Stomach (tissue), 9 donors: ENCODE measurements around the gene PRRT4. TPM values are rescaled to one million over a fixed set of nuclear protein-coding genes. Genes with fewer than 3 reads are reported as not detected.

ENCODE experiments used
- DNase-seq, 2 donors: peaks; one replicate each; pipeline versions ENCODE4 v3.0.0 to v3.0.0-alpha.2; 2013 to 2019
- H3K27ac ChIP-seq, 5 donors: fragments of 200-600 bp in 4 of 5; sonication (generic) in 4 of 5; one replicate each; pipeline ENCODE4 v1.5.1; 2013 to 2019; ENCODE audit warnings: mild to moderate bottlenecking in 1 of 5, moderate library complexity in 1 of 5
- H3K27me3 ChIP-seq, 3 donors: fragments of 200-600 bp; sonication (generic); one replicate each; pipeline ENCODE4 v1.5.1; 2017 to 2019; ENCODE audit warnings: mixed run types in 1 of 3
- H3K36me3 ChIP-seq, 4 donors: fragments of 200-600 bp; sonication (generic); 1 replicate in 3 of 4; 2 replicates in 1 of 4; pipeline ENCODE4 v1.5.1; 2016 to 2019
- H3K4me1 ChIP-seq, 4 donors: fragments of 200-600 bp; sonication (generic); one replicate each; pipeline ENCODE4 v1.5.1; 2016 to 2019
- H3K4me3 ChIP-seq, 4 donors: fragments of 200-600 bp; sonication (generic) in 3 of 4; one replicate each; pipeline ENCODE4 v1.5.1; 2016 to 2019; ENCODE audit warnings: mild to moderate bottlenecking in 1 of 4
- H3K9me3 ChIP-seq, 4 donors: fragments of 200-600 bp; sonication (generic); one replicate each; pipeline ENCODE4 v1.5.1; 2016 to 2019
- EP300 ChIP-seq: sonication (generic); formaldehyde crosslinking; IDR thresholded peaks from one replicate; pipeline ENCODE4 v1.6.1; 2017; ENCODE audit warnings: antibody characterized with exemption
- POLR2A ChIP-seq, 4 donors: fragments of 450-650 bp; IDR thresholded peaks; one replicate each; pipeline ENCODE4 v1.6.1; 2016; ENCODE audit warnings: antibody characterized with exemption in 4 of 4, control low read depth in 2 of 4, mild to moderate bottlenecking in 1 of 4, moderate library complexity in 1 of 4
- POLR2AphosphoS5 ChIP-seq, 3 donors: sonication (generic); formaldehyde crosslinking; IDR thresholded peaks; one replicate each; pipeline ENCODE4 v1.6.1; 2016; ENCODE audit warnings: antibody characterized with exemption in 3 of 3
- WGBS, 5 donors: extraction: QIAGEN DNeasy Blood & Tissue Kit in 3 of 5; methylation state at CpG; one replicate each; pipeline versions ENCODE4 v1.1.5 to v1.1.7; 2013 to 2018; 5-methylcytosine and 5-hydroxymethylcytosine counted together
- intact Hi-C: fragments of 100-400 bp; cut with DNase I; formaldehyde crosslinking; loops from one replicate; pipeline ENCODE4 v1.15.1; 2023; ENCODE audit warnings: low total_unique reads
- polyA plus RNA-seq, 3 donors: library from polyadenylated mRNA; stranded (reverse); fragments of 200-250 nt; gene quantifications; one replicate each; pipeline ENCODE4 v1.2.3, GENCODE V29; 2013
- total RNA-seq, 5 donors: library from RNA; depleted of rRNA; stranded (reverse); fragments of >200 nt; gene quantifications; one replicate each; pipeline versions ENCODE4 v1.1.0 to v1.2.3, GENCODE V29; 2014 to 2016
- TF ChIP-seq, protein P1 (sequence below), 7 experiments: fragments of 450-650 bp in 4 of 7; fragments of 200-600 bp in 3 of 7; sonication (generic) in 3 of 7; IDR thresholded peaks; one replicate each; pipeline ENCODE4 v1.5.1; 2016 to 2019; ENCODE audit warnings: antibody characterized with exemption in 7 of 7, control low read depth in 2 of 7, mild to moderate bottlenecking in 1 of 7
- donor health status: healthy with polysubstance abuse.
- donor health status: Bipolar disorder and iron deficiency.
- donor health status: healthy.

PRRT4 gene
- total and polyA plus RNA-seq, 8 donors, result 0.12 to 1.2 TPM; not detected in 6

DNA sequence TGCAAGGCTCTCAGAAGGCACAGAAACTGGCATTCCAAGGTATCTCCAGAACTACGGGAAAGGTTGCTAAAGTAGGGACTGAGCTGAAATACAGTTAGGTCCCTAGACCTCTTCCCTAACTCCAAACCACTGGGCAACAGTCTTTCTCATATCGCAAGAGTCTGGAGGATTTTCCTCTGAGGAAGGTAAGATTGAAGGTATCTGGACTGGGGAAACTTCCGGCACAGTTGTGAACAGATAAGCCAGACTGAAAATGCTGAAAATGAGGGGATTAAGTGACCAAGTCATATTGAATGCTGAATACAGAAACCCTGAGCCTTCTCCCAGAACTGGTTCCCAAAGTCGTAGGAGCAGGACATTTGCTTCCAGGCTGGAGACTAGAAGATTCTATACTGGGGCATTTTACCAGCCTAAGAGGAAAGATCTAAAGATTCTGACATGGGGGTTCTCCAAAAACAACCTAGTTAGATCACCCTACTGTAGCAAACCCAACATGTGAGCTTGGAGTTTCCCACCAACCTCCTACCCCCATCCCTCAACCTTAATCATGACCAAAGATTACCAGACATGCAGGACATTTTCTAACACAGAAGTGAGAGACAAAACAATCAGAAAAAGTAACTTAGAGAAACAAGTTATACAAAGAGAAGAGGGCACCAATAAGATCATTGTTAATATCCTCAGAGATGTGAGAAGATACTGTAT lies 2.8 kb upstream of the PRRT4 start:
- DNase-seq, result no peak
- intact Hi-C loops, result no loop called here
- 65 to 75% (median 74%) methylated on average over 4 of the region's 4 CpGs for WGBS, 5 donors
- Histone ChIP-seq H3K36me3 (no peaks in the 10 kb centered on the region), H3K4me1 (peaks cover 11 to 30% (median 20%) of the 10 kb centered on the region in 4 donors), H3K27me3 (peaks cover 0 to 65% (median 18%) of the 10 kb centered on the region in 3 donors), H3K27ac (no peak overlapping the region), H3K4me3 (no peak overlapping the region), H3K9me3 (no peaks in the 10 kb centered on the region)
- no peak for TF ChIP-seq POLR2AphosphoS5 (IDR thresholded peaks at IDR 0.05)
- TF ChIP-seq, protein P1, sequence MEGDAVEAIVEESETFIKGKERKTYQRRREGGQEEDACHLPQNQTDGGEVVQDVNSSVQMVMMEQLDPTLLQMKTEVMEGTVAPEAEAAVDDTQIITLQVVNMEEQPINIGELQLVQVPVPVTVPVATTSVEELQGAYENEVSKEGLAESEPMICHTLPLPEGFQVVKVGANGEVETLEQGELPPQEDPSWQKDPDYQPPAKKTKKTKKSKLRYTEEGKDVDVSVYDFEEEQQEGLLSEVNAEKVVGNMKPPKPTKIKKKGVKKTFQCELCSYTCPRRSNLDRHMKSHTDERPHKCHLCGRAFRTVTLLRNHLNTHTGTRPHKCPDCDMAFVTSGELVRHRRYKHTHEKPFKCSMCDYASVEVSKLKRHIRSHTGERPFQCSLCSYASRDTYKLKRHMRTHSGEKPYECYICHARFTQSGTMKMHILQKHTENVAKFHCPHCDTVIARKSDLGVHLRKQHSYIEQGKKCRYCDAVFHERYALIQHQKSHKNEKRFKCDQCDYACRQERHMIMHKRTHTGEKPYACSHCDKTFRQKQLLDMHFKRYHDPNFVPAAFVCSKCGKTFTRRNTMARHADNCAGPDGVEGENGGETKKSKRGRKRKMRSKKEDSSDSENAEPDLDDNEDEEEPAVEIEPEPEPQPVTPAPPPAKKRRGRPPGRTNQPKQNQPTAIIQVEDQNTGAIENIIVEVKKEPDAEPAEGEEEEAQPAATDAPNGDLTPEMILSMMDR (IDR thresholded peaks at IDR 0.05), result no peak
- no peak for TF ChIP-seq EP300
- no peak for TF ChIP-seq POLR2A (IDR thresholded peaks at IDR 0.05)

DNA sequence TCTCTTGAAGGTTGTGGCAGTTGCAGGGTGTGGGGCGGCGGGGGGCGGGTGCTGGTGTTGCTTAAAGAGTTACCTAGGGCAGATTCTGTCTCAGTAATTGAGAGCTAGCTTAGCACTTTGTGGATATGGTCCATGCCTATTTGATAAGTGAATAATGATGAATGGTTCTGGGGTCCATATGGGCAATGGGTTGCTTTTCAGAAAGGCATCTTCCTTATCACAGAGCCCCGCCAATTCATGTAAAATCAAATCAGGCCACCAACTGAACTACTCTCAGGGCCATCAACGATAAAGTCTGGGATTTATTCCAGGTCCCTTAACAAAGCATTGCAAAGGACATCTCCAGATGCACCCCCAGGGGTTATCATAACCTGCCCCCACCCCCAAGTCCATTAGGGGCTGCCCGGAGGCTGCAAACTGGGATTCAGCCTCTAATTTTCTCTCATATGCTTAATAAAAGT lies 1.8 kb upstream of the PRRT4 start:
- H3K27me3 ChIP-seq, result peaks cover 0 to 71% (median 18%) of the 10 kb centered on the region in 3 donors
- H3K4me3 ChIP-seq, result no peak overlapping the region
- TF ChIP-seq, protein P1 (IDR thresholded peaks at IDR 0.05), result no peak
- TF ChIP-seq POLR2AphosphoS5 (IDR thresholded peaks at IDR 0.05), result no peak
- no peak for TF ChIP-seq EP300
- DNase-seq, result no peak
- 75 to 87% (median 82%) methylated on average over 6 of the region's 6 CpGs for WGBS, 5 donors
- intact Hi-C loops, result no loop called here
- no peaks in the 10 kb centered on the region for H3K9me3 ChIP-seq
- peaks cover 11 to 30% (median 20%) of the 10 kb centered on the region in 4 donors for H3K4me1 ChIP-seq
- H3K27ac ChIP-seq, result no peak overlapping the region
- H3K36me3 ChIP-seq, result no peaks in the 10 kb centered on the region

DNA sequence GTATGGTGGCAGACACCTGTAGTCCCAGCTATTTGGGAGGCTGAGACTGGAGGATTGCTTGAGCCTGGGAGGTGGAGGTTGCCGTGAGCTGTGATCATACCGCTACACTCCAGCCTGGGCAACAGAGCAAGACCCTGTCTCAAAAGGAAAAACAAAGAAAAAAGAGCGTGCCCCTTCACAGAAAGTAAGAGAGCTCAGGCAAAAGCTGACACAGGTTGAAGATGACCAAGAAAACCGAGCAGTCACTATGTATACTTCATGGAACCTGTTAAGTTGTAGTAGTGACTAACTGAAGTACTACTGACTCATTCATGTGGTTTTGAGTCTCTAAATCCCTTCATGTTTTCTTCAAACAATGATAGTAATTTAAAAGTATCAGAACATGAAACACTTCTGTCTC lies 1.2 kb upstream of the PRRT4 start:
- WGBS, 5 donors, result 74 to 79% (median 77%) methylated on average over 4 of the region's 4 CpGs
- intact Hi-C loops, result no loop called here
- peaks cover 0 to 71% (median 18%) of the 10 kb centered on the region in 3 donors for H3K27me3 ChIP-seq
- no peak overlapping the region for H3K4me3 ChIP-seq
- no peak for TF ChIP-seq EP300
- no peak for TF ChIP-seq POLR2AphosphoS5 (IDR thresholded peaks at IDR 0.05)
- TF ChIP-seq POLR2A (IDR thresholded peaks at IDR 0.05), result no peak
- TF ChIP-seq, protein P1 (IDR thresholded peaks at IDR 0.05), result no peak
- no peak for DNase-seq
- H3K9me3 ChIP-seq, result no peaks in the 10 kb centered on the region
- peaks cover 11 to 30% (median 20%) of the 10 kb centered on the region in 4 donors for H3K4me1 ChIP-seq
- no peak overlapping the region for H3K27ac ChIP-seq
- no peaks in the 10 kb centered on the region for H3K36me3 ChIP-seq

DNA sequence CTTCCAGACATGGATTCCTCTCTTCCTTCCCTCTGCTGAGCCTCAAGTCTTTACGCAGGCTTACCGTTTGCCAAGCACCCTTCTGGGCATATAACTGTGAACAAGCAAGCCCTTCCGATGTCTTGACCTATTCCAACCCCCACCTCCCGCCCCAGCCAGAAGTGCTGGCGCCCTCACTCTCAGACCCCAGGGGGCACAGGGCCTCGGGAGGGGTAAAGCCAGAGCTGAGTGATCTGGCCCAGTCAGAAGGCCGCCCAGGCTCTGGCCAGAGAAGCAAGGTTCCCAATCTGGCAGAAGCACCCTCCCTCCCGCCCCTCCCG lies 1.2 kb downstream of the PRRT4 start:
- no peaks in the 10 kb centered on the region for H3K9me3 ChIP-seq
- 28 to 40% (median 30%) methylated on average over 7 to 9 of the region's 9 CpGs for WGBS, 5 donors
- H3K27ac ChIP-seq, result peak overlapping the region in 3 of 5 donors; percentile 11 to 68 (median 30)
- peaks cover 11 to 30% (median 20%) of the 10 kb centered on the region in 4 donors for H3K4me1 ChIP-seq
- no peak for DNase-seq
- peak overlapping the region; percentile 57 to 75 (median 60) for H3K4me3 ChIP-seq
- H3K36me3 ChIP-seq, result no peaks in the 10 kb centered on the region
- intact Hi-C loops, result no loop called here
- peaks cover 0 to 57% (median 18%) of the 10 kb centered on the region in 3 donors for H3K27me3 ChIP-seq
- TF ChIP-seq POLR2AphosphoS5 (IDR thresholded peaks at IDR 0.05) (no peak), EP300 (no peak), POLR2A (IDR thresholded peaks at IDR 0.05) (no peak)
- TF ChIP-seq, protein P1 (IDR thresholded peaks at IDR 0.05), result no peak
